ENCODE data around the gene MATN4.
"Not testable (repeated sequence)": the region's sequence is repeated elsewhere in the genome, so short reads cannot be mapped to it uniquely, and the experiment has no call there.

The MATN4 gene, protein sequence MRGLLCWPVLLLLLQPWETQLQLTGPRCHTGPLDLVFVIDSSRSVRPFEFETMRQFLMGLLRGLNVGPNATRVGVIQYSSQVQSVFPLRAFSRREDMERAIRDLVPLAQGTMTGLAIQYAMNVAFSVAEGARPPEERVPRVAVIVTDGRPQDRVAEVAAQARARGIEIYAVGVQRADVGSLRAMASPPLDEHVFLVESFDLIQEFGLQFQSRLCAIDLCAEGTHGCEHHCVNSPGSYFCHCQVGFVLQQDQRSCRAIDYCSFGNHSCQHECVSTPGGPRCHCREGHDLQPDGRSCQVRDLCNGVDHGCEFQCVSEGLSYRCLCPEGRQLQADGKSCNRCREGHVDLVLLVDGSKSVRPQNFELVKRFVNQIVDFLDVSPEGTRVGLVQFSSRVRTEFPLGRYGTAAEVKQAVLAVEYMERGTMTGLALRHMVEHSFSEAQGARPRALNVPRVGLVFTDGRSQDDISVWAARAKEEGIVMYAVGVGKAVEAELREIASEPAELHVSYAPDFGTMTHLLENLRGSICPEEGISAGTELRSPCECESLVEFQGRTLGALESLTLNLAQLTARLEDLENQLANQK

GRCh38 chr20:45308117-45308778 lies at the start of gene MATN4:
Gene MATN4 (minus strand): TSS chr20:45308299. CDS start chr20:45305582, 2,717 bp downstream.
- no peak for DNase-seq

DNA sequence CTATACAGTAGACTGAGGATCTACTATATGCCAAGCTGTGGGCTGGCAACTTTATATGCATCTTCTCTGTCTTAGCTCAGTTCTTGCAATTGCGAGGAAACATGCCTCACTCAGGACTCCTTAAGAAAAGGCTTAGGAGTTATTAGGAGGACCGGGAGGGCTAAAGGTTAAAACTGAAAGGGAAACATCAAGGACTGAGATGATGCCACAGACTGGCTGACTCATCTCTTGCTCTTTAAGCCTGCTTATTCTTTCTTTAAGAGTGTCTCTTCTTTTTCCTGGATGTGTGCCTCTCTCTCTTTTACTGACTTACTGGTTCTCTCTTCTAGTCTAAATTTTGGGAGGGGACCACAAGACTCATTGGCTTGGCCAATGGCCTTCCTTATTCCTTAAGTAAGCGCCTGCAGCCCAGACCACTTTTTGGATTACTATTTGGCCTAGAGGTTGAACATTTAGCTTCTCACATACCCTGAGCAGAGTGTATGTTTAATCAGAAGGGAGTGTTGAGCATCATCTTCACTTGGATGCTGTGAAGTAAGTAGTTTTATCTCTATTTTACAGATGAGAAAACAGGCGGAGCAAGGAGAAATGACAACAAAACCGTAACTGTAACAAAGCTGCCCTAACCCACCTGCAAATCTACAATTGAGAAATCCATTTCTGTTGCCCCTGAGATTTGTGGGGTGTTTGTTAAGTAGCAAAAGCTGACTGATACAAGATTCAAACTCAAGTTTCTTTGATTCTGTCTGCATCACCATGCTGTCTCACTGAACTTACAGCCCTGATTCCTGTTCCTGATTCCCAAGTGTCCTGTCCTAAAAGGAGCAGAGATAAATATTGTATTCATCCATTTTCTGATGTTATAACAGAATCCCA lies 47.3 kb upstream of the MATN4 start:
- peak; percentile 84 for DNase-seq

GRCh38 chr20:45354423-45355208 lies 46.5 kb upstream of the MATN4 start:
- DNase-seq, result no peak

- no peak for DNase-seq
These were observed 45.6 kb upstream of the MATN4 start for GRCh38 chr20:45353746-45354145.

- DNase-seq, result no peak
These were observed 44.6 kb upstream of the MATN4 start for GRCh38 chr20:45352729-45353128.

- not testable (repeated sequence) for DNase-seq
These were observed 42.7 kb upstream of the MATN4 start for GRCh38 chr20:45350795-45351194.

DNA sequence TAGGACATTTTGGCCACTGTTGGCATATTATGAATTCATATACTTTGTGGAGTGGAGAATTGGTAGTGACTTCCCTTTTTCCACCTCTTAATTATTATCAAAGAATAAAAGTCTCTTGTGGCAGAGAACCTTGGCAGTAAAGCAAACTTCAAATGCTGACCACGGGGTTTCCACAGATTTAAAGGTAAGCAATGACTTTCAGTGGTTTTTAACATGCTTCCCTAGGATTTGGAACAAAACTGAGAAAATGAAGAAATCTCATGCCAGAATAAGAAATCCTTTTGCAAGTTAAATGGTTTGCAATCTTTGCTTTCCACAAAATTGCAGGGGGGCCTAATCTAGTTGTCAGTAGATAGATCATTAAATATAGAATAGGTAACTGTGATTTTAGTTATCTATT lies 42.1 kb upstream of the MATN4 start:
- no peak for DNase-seq

DNA sequence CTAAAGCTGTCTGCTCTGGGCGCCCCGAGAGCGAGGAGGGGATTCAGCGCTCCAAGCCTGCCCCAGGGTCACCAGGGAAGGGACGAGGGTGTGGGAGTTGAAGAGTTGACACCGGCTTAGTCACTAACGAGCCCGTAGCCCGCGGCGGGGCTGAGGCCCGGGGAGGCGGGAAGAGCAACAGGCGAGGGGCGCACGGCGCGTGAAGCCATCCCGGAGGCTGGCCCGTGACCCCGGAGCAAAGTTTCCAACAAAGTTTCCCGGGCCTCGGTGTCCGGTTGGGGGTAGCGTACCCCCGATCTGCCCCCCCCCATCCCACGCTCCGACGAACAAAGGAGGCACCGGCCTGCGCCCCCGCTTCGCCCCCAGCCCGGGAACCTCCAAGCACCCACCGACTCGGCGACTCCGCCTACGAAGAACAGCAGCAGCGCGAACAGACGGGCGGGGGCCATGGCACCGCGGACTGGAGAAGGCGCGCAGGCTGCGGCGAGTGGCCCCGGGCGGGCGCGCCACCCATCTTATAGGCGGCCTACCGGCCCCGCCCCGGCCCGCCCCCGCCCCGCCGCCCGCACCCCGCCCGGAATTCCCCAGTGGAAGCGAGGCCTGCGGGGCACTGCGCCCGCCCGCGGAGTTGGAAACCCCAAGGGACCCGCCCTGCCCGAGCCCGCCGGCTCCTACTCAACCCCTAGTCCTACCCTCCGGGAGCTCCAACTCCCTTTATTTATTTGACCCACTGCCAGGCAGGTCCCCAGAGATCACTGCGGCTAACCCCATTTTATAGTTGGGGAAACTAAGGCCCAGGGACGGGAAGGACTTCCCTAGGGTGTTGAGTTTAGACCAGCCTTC lies 40.1 kb upstream of the MATN4 start, which contains the start of gene SDC4:
Gene SDC4, minus strand, starts transcription at position 489 of the 843 bp plus-strand sequence. Its CDS starts 40 bp downstream, at position 449.
- peak; percentile 71 for DNase-seq

GRCh38 chr20:45347297-45347935 lies 39.3 kb upstream of the MATN4 start:
- DNase-seq, result no peak

- DNase-seq, result peak; percentile 31
These were observed 38.8 kb upstream of the MATN4 start for GRCh38 chr20:45346851-45347250.

- DNase-seq, result no peak
These were observed 38.2 kb upstream of the MATN4 start for GRCh38 chr20:45346291-45346718.

DNA sequence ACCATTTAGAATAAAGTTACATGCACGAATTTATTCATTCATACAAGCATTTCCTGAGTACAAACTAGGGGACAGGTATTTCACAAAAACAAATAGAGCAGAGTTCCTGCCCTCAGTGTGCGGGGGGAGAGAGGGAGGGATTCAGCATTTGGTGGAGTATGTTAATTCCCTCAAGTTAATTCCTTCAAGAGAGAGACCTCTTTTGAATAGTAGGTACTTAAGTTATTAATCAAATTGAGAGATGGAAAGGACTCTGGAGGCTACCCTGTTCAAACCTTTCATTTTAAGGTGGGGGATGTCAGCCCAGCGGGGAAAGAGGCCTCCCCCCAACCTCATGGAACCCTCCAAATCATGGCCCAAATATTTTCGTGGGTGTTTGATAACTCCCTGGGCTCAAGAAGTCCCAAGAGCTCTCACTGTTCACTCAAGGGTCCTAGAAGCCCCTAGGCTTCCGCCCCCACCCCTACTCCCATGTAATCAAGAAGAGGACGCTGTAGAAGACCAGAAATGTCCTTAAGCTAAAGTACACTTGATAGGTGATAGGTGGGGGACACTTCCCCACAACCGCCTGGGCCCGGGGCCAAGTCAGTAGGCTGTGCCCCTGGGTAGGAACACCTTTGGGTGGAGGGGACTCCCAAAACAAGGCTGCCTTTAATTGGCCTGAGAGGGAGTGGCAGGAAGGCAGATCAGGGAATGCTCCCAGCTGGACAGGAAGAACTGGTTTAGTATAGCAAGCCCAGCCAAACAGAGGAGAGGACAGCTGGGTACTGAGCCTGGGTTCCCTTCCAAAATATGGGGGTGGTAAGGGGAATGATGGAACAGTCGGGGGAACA lies 37.2 kb upstream of the MATN4 start:
- DNase-seq, result peak; percentile 32

DNA sequence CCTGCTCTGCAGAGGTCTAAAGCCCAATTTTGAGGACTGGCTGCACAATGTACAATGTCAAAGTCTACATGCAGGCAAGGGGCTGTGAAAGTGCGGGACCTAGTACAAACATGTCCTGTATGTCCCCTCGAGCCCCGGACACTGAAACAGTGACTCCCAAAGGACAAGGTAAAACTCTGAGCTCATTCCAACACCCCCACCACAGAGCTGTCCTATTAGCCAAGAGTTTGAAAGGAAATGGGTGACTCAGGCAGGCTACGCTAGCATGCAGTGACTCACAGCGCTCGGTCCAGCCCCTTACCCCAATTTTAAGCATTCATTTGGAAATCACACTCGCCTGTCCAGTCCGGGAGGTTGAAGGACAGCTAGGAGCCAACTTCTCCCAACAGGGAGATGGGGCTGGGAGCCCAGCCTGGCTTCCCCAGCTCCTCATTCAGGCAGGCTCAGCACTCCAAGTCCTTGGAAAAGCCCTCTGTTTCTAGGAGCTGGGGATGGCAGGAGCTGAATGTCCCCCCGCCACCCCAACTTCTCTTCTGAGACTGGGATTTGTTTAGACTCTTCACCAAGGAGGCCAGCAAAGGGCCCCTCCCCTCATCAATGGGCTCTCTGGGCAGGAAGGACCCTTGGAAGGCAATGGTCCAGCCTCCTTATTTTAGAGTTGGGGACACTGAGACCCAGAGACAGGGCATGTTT lies 36.2 kb upstream of the MATN4 start:
- peak; percentile 93 for DNase-seq

DNA sequence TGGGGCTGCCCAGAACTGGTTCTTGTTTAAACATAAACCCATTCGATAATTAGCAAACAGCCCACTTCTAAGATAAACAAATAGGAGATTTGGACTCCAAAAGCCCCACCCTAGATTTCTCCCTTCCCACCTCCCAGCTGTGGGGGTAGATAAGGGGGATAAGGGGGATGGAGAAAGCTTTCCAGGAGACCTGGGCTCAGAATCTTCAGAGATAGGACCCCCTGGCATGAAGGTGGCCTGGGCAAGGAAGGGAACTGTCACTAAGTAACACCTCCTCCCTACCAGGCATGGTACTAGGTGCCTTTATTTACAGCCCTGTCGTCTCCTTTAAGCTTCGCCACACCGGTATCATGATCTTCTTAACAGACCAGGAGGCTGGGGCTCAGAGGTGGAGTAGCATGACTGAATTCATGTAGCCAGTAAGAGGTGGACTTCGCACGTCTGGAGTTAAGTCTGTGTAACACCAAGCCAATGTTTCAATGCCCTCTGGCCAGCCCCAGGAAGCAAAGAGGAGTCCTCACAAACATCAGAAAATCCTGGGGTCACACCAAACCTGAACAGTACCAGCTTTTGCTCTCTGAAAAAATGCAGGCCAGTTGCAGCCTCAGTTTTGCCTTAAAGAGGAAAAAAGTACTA lies 35.6 kb upstream of the MATN4 start:
- DNase-seq, result no peak

- no peak for DNase-seq
These were observed 34.9 kb upstream of the MATN4 start for GRCh38 chr20:45342855-45343531.

- no peak for DNase-seq
These were observed 34.1 kb upstream of the MATN4 start for GRCh38 chr20:45341939-45342854.

GRCh38 chr20:45341579-45341938 lies 33.5 kb upstream of the MATN4 start:
- no peak for DNase-seq

All from HCEC 1CT (cell line).